Mesodermal cell (in vitro differentiated cells): ENCODE data around the gene CD9.

Experiments used
- H3K27ac ChIP-seq: 2 replicates; pipeline ENCODE4 v1.7.0; 2013; ENCODE audit warnings: mild to moderate bottlenecking, low read depth, low read length, moderate library complexity; ENCODE audit not compliant: severe bottlenecking
- H3K36me3 ChIP-seq: 2 replicates; pipeline ENCODE4 v1.7.1; 2013; ENCODE audit warnings: mild to moderate bottlenecking, low read length, moderate library complexity; ENCODE audit not compliant: control insufficient read depth, insufficient read depth
- H3K4me1 ChIP-seq: one replicate; pipeline ENCODE4 v1.7.1; 2013; ENCODE audit warnings: mild to moderate bottlenecking, low read length; ENCODE audit not compliant: insufficient read depth, control insufficient read depth, poor library complexity, severe bottlenecking
- H3K4me3 ChIP-seq: 2 replicates; pipeline ENCODE4 v1.7.0; 2013; ENCODE audit warnings: low read length, control low read depth, mild to moderate bottlenecking; ENCODE audit not compliant: insufficient read depth, poor library complexity, severe bottlenecking; ENCODE audit errors: extremely low read depth
- H3K9me3 ChIP-seq: 2 replicates; pipeline ENCODE4 v1.7.1; 2013; ENCODE audit warnings: mild to moderate bottlenecking, low read length, moderate library complexity; ENCODE audit not compliant: control insufficient read depth
- WGBS, 2 experiments: methylation state at CpG; one replicate each; pipeline ENCODE4 v1.1.5; 2013; ENCODE audit warnings: missing lambda C conversion rate in 2 of 2; ENCODE audit not compliant: insufficient coverage in 2 of 2; 5-methylcytosine and 5-hydroxymethylcytosine counted together

The CD9 gene

DNA sequence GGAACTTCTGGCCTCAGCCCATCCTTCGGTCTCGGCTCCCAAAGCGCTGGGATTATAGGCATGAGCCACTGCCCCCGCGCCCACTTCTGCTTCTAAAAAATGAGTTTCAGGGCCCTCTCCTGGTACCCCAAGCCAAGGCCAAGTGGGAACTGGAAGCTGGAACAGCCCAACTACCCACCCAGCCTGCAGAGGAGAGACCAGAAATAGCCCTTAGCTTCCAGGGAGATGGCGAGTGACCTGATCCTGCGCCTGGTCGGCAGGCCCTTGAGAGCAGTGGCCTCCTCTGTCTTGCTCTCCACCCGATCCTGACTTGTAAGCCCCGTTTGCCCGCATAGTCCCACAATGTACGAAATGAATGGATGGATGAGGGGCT is 79.0 kb downstream of the CD9 start:
- H3K27ac ChIP-seq, result peak overlapping the region; percentile 41
- no peak overlapping the region for H3K4me3 ChIP-seq
- H3K4me1 ChIP-seq, result peaks cover 27% of the 10 kb centered on the region
- 93 to 98% methylated on average over 6 to 12 of the region's 12 CpGs for WGBS, 2 experiments
- no peaks in the 10 kb centered on the region for H3K9me3 ChIP-seq
- H3K36me3 ChIP-seq, result no peaks in the 10 kb centered on the region

DNA sequence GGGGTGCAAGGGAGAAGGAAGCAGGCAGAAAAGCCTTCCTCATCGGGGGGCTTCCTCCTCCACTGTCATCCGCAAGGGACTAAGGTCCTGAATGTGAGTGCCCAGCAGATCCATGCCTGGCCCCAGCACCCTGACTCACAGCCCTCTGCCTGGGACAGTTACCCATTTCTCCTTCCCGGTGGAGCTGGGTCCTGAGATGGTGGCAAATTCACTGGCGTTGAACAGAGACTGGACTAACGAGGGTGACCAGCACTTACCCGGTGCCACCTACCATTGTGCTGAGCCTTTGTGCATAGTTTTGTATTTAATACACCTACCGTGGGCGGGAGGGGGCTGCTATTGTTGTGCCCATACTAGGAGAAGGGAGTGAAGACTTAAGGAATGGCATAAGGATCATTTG is 79.4 kb downstream of the CD9 start:
- Histone ChIP-seq H3K4me1 (peaks cover 27% of the 10 kb centered on the region), H3K9me3 (no peaks in the 10 kb centered on the region), H3K27ac (peak overlapping the region; percentile 41), H3K4me3 (no peak overlapping the region), H3K36me3 (no peaks in the 10 kb centered on the region)
- WGBS, 2 experiments, result 81 to 87% methylated on average over 6 of the region's 8 CpGs

DNA sequence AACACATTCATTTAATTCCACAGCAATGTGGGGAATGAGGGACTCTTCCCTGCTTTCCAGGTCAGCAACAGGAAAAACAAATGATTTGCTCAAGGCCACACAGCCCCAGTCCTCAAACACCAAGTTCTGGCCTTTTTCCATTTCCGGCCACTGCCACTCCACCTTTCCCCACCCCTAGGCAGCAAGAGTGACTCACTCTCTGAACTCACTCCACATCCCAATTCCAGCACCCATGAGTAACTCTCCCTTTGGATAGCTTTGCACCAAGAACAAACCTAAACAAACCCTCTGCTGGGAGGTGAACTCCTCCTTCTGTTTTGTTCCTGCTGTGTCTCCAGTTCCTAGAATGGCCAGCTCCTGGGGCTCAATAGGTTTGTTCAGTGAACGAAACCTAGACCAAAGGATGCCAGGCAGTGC is 79.9 kb downstream of the CD9 start:
- Histone ChIP-seq H3K4me1 (peaks cover 27% of the 10 kb centered on the region), H3K9me3 (no peaks in the 10 kb centered on the region), H3K36me3 (no peaks in the 10 kb centered on the region), H3K4me3 (no peak overlapping the region), H3K27ac (peak overlapping the region; percentile 41)
- 65 to 72% methylated on average over 2 of the region's 2 CpGs for WGBS, 2 experiments

- peaks cover 27% of the 10 kb centered on the region for H3K4me1 ChIP-seq
- H3K4me3 ChIP-seq, result no peak overlapping the region
- no peaks in the 10 kb centered on the region for H3K36me3 ChIP-seq
- peak overlapping the region; percentile 41 for H3K27ac ChIP-seq
- no peaks in the 10 kb centered on the region for H3K9me3 ChIP-seq
- WGBS, 2 experiments, result 87 to 97% methylated on average over 4 to 11 of the region's 11 CpGs
Observed at GRCh38 chr12:6280672-6281071, 80.5 kb downstream of the CD9 start.

- no peaks in the 10 kb centered on the region for H3K36me3 ChIP-seq
- peaks cover 27% of the 10 kb centered on the region for H3K4me1 ChIP-seq
- H3K9me3 ChIP-seq, result no peaks in the 10 kb centered on the region
- WGBS, 2 experiments, result 97 to 98% methylated on average over 12 to 13 of the region's 13 CpGs
- no peak overlapping the region for H3K27ac ChIP-seq
- no peak overlapping the region for H3K4me3 ChIP-seq
Observed at GRCh38 chr12:6281081-6281809, 81.0 kb downstream of the CD9 start.

- Histone ChIP-seq H3K4me1 (peaks cover 27% of the 10 kb centered on the region), H3K36me3 (no peaks in the 10 kb centered on the region), H3K27ac (no peak overlapping the region), H3K4me3 (no peak overlapping the region), H3K9me3 (no peaks in the 10 kb centered on the region)
- WGBS, 2 experiments, result 90 to 100% methylated on average over 2 to 3 of the region's 4 CpGs
Observed at GRCh38 chr12:6282453-6282840, 82.2 kb downstream of the CD9 start.

GRCh38 chr12:6284273-6284672 is 84.1 kb downstream of the CD9 start:
- Histone ChIP-seq H3K4me1 (peaks cover 19% of the 10 kb centered on the region), H3K36me3 (no peaks in the 10 kb centered on the region), H3K27ac (no peak overlapping the region), H3K9me3 (no peaks in the 10 kb centered on the region), H3K4me3 (no peak overlapping the region)
- 92 to 93% methylated on average over 11 to 12 of the region's 12 CpGs for WGBS, 2 experiments

DNA sequence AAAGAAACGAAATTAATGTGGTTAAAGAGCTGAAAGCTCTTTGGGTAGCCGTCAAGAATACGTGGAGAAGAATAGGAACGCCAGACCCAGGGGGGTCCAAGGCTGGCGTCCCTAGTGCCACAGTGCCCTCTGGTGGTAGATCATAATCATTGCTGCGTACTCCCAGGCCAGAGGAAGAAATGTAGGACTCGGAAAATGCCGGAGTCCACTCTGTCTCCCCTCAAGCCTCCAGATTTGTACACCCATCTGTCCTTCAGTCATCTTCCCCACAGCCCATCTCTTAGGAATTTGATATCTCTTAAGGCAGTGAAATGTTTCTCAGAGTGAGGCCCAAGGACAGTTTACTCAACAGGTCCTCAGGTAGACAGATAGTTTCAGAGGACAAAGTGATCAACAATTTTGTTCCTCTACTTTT is 84.9 kb downstream of the CD9 start:
- WGBS, 2 experiments, result 10 to 16% methylated on average over 6 to 8 of the region's 8 CpGs
- Histone ChIP-seq H3K27ac (no peak overlapping the region), H3K4me3 (no peak overlapping the region), H3K4me1 (peaks cover 11% of the 10 kb centered on the region), H3K9me3 (peaks cover 4% of the 10 kb centered on the region), H3K36me3 (no peaks in the 10 kb centered on the region)

DNA sequence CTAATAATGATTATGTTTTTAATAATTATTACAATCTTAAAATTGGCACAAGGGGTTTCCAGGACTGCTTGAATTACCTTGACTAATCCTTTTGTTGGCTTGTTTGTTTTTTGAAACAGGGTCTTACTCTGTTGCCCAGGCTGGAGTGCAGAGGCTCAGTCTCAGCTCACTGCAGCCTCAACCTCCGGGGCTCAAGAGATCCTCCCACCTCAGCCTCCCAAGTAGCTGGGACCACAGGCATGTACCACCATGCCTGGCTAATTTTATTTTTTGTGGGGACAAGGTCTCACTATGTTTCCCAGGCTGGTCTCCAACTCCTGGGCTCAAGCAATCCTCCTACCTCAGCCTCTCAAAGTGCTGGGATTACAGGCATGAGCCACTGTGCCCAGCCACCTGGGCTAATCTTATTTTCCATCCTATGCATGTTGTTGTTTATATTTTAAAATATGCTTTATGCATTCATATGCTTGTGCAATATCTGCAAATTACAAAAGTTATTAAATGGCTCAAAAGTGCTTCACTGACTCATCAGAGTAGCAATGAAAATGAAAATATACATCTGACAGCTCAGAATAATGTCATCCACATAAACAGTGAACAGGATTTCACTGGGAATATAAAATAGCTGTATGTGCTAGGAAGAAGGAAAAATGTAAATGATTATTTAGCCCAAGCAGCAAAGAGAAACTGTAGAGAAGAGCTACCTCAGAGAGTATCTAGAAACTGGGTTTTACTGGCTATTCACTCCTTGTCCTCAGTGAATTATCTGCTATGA is 85.5 kb downstream of the CD9 start:
- Histone ChIP-seq H3K4me3 (no peak overlapping the region), H3K9me3 (peaks cover 4% of the 10 kb centered on the region), H3K27ac (no peak overlapping the region), H3K36me3 (no peaks in the 10 kb centered on the region), H3K4me1 (peaks cover 6% of the 10 kb centered on the region)
- 0 to 20% methylated on average over 1 of the region's 1 CpG for WGBS, 2 experiments
